HG03442 (cell line): ENCODE results near the gene USP35.

Experiments
- ATAC-seq: cut with Tn5 transposase; IDR thresholded peaks from one replicate; pipeline ENCODE4 v1.9.1; 2021; ENCODE audit warnings: mild to moderate bottlenecking, moderate library complexity; ENCODE audit not compliant: unreplicated experiment

Gene USP35

GRCh38 chr11:78259777-78260487 is 71.2 kb downstream of the USP35 start:
- ATAC-seq, result no peak

GRCh38 chr11:78261367-78261766 is 72.6 kb downstream of the USP35 start:
- no peak for ATAC-seq

- ATAC-seq, result no peak
These were observed 73.1 kb downstream of the USP35 start for GRCh38 chr11:78261828-78262227.

GRCh38 chr11:78262238-78262637 is 73.5 kb downstream of the USP35 start:
- ATAC-seq, result no peak

GRCh38 chr11:78262691-78263090 is 74.0 kb downstream of the USP35 start:
- no peak for ATAC-seq
